ENCODE measurements around the gene ANKRD22.

- TF ChIP-seq POLR2AphosphoS5 (IDR thresholded peaks at IDR 0.05; ENCODE audit: low read depth, low read length) (no peak), POLR2A (IDR thresholded peaks at IDR 0.05; ENCODE audit: low read depth, low read length) (no peak), TAF1 (IDR thresholded peaks at IDR 0.05; ENCODE audit: low read depth, low read length) (no peak)
These were observed 44.8 kb upstream of the ANKRD22 start for GRCh38 chr10:88896372-88896993.
